ENCODE measurements around the gene MLXIP. TPM values are rescaled to one million over a fixed set of nuclear protein-coding genes. Genes with fewer than 3 reads are reported as not detected.
"Not testable (repeated sequence)": the region's sequence is repeated elsewhere in the genome, so short reads cannot be mapped to it uniquely, and the experiment has no call there.

MLXIP gene
- total RNA-seq, 1 donor, result 8.3 TPM

DNA sequence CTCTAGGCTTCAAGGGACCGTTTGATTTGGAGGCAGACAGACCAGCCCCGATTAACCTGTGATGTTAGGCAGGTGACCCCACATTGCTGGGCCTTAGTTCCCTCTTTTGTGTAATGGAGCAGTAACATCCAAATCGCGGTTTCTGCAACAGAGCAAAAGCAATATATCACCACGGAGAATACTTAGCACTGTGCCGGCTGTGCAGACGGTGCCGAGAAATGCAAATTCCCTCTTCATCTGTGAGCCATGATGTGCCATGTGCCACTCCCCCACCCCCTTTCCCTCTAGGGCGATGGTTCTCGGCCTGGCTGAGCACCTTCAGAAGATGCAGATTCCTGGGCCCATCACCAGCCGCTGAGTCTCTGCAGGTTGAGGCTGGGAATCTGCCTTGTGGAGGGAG, 46.0 kb upstream of the MLXIP start:
- TF ChIP-seq, protein P1, sequence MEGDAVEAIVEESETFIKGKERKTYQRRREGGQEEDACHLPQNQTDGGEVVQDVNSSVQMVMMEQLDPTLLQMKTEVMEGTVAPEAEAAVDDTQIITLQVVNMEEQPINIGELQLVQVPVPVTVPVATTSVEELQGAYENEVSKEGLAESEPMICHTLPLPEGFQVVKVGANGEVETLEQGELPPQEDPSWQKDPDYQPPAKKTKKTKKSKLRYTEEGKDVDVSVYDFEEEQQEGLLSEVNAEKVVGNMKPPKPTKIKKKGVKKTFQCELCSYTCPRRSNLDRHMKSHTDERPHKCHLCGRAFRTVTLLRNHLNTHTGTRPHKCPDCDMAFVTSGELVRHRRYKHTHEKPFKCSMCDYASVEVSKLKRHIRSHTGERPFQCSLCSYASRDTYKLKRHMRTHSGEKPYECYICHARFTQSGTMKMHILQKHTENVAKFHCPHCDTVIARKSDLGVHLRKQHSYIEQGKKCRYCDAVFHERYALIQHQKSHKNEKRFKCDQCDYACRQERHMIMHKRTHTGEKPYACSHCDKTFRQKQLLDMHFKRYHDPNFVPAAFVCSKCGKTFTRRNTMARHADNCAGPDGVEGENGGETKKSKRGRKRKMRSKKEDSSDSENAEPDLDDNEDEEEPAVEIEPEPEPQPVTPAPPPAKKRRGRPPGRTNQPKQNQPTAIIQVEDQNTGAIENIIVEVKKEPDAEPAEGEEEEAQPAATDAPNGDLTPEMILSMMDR (IDR thresholded peaks at IDR 0.05; ENCODE audit: insufficient read depth, low read length), result no peak
- no peak for DNase-seq (ENCODE audit: low read depth)
- H3K4me3 ChIP-seq (ENCODE audit: low read depth, low read length), result no peak overlapping the region

DNA sequence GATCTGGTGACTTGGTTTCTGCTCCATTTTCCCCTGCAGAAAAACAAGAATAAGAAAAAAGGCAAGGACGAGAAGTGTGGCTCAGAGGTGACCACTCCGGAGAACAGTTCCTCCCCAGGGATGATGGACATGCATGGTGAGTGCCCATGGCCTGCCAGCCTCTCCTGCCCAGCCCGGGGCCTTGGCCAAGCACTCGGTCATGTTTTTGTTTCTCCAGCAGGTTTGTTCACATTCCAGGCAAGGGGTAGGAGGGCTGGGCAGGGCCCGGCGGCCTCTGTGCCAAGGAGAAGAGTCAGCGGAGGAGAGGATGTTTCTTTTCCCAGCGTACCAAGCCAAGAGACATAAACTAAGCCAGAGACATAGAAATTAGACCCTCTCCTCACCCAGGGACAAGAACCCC, 43.3 kb upstream of the MLXIP start:
- DNase-seq (ENCODE audit: low read depth), result no peak
- TF ChIP-seq, protein P1 (IDR thresholded peaks at IDR 0.05; ENCODE audit: insufficient read depth, low read length), result no peak
- H3K4me3 ChIP-seq (ENCODE audit: low read depth, low read length), result no peak overlapping the region

DNA sequence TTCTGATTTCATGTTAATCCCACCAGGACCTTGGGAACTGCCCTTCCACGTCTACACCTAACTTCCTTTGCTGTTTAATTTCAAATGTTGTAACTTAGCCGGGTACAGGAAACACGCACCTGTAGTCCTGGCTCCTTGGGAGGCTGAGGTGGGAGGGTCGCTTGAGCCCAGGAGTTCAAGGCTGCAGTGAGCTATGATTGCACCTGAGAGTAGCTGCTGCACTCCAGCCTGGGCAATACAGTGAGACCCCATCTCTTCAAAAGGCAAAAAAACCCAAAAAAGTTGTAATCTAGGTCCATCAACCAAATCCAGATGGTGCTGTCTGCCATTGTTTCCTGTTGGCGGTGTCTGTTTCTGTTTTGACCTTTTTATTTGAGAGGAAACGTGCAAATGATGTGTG, 42.4 kb upstream of the MLXIP start:
- H3K4me3 ChIP-seq (ENCODE audit: low read depth, low read length), result no peak overlapping the region
- TF ChIP-seq, protein P1 (IDR thresholded peaks at IDR 0.05; ENCODE audit: insufficient read depth, low read length), result no peak
- DNase-seq (ENCODE audit: low read depth), result no peak

DNA sequence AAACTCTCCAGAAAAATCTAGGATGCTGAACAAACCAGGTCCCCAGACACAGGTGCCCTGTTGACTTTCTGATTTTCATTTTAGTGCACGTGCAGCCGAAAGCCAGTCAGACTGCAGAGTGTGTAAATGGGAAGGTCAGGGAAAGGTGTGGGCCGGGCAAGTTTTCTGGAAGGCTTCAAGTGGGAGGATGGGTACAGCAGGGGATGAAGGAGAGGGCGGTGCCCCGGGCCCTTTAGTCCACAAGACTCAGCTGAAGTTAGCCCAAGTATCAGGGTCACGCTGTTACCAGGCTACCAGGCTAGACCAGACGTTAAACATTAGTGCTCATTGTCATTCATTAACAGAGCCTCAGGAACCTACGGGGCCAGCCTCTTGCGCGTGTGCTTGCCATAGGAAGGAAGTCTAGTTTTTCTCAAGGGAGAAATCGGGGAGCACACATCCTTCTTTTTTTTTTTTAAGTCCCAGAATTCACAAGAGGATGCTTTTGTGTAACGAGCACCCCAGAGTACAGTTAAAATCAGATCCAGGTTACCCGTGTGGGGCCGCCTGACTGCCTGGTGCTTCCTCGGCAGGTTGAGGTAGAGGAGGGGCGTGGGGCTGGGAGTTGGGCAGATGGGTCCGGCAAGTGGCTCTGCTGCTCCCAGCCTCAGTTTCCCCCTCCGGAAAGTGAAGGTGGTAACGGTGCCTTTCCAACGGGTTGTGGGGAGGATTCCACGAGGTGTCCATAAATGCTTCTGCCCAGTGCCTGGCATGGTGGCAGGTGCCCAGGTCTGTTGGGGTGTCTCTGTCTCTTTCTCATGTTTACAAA, 37.8 kb upstream of the MLXIP start:
- TF ChIP-seq, protein P1 (IDR thresholded peaks at IDR 0.05; ENCODE audit: insufficient read depth, low read length), result no peak
- no peak overlapping the region for H3K4me3 ChIP-seq (ENCODE audit: low read depth, low read length)
- DNase-seq (ENCODE audit: low read depth), result no peak

DNA sequence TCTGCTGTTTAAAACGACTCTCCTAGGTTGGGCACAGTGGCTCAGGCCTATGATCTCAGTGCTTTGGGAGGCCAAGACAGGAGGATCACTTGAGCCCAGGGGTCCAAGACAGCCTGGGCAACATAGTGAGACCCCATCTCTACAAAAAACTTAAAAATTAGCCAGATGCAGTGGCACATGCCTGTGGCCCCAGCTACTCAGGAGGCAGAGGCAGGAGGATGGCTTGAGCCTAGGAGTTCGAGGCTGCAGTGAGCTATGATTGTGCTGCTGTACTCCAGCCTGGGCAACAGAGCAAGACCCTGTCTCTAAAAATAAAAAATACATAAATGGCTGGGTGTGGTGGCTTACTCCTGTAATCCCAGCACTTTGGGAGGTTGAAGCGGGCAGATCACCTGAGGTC, 37.1 kb upstream of the MLXIP start:
- DNase-seq (ENCODE audit: low read depth), result not testable (repeated sequence)

DNA sequence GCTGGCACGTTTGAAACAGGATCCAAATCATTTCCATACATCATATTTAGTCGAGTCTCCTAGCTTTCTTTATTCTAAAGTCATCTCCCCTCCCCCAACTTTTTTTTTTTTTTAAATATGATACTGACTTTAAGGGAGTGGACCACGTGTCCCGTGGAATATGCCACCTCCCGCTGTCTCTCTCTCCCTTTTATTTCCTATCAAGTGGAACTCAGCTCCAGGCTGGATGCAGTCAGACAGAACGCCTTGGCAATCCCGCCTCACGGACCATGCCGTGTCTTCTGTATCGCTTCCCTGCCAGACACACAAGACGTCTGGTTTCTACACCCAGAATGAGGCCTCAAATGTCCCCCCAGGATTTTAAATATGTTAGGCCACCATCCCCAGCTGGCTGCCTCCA, 35.6 kb upstream of the MLXIP start:
- TF ChIP-seq, protein P1 (IDR thresholded peaks at IDR 0.05; ENCODE audit: insufficient read depth, low read length), result no peak
- DNase-seq (ENCODE audit: low read depth), result no peak
- H3K4me3 ChIP-seq (ENCODE audit: low read depth, low read length), result no peak overlapping the region

More for the DNA sequence above, 37.1 kb upstream of the MLXIP start:
- not testable (repeated sequence) for H3K4me3 ChIP-seq (ENCODE audit: low read depth, low read length)

DNA sequence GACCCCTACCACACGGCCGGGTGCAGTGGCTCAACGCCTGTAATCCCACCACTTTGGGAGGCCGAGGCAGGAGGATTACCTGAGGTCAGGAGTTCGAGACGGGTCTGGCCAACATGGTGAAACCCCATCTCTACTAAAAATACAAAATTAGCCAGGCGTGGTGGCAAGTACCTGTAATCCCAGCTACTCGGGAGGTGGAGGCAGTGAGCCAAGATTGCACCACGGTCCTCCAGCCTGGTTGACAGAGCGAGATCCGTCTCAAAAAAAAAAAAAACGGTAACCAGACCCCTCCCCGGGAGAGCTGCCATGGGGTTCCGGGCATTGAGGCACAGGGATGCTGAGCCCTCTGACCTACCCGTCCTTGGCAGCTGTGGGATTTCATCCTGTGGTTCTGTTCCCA, 35.1 kb upstream of the MLXIP start:
- DNase-seq (ENCODE audit: low read depth), result no peak
- H3K4me3 ChIP-seq (ENCODE audit: low read depth, low read length), result no peak overlapping the region
- TF ChIP-seq, protein P1 (IDR thresholded peaks at IDR 0.05; ENCODE audit: insufficient read depth, low read length), result no peak
